Measurements from ENCODE around the gene DNAAF8.

Gene DNAAF8

DNA sequence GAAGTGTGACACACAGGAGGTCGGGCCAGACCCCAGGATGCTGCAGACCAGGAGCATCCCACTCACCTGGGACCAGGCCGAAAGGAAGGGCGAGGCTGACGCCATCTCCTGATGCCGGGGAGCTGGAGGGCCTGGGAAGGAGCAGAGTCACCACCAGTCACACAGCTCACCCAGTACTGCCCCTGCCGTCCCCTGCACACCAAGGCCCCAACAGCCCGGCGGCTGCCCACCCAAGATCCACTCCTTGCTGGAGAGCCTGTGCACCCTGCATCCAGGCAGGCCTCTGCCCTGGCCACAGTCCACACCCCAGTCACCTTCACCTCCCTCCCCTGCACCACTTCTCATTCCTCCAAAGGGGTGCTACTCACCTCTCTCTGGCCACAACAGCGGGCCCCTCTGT, 27.9 kb downstream of the DNAAF8 start:
- Histone ChIP-seq H3K4me1 (peaks cover 34% of the 10 kb centered on the region), H4K20me1 (peaks cover 49% of the 10 kb centered on the region; the same call in 1 of the 2 replicates), H3K4me3 (no peak overlapping the region), H3K27ac (no peak overlapping the region), H3K4me2 (peak overlapping the region; percentile 21), H3K27me3 (no peaks in the 10 kb centered on the region), H3K9me3 (no peaks in the 10 kb centered on the region), H3K36me3 (peaks cover 83% of the 10 kb centered on the region), H3K9ac (0 out of 2 replicates have a peak overlapping the region, but pooled peaks have one; percentile 30)
- no peak for TF ChIP-seq Cebpa-rat (IDR thresholded peaks at IDR 0.05)

DNA sequence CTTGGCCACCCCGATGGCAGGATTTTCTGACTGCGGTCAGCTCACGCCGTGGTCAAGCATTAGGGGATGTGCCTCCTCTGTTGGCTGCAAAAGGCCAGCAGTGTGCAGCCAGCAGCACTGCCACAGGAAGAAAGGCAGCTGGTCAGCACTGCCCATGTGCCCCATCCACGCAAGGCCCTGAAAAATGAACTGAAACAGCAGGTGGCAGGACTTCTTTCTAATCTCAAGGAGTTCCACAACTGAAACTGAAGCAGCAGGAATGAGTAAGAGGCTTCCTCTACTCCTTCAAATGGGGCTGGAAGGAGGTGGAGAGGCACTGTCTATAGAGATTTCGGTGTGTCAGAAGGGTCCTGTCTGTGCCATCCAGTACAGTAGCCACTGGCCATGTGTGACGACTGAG, 29.5 kb downstream of the DNAAF8 start:
- no peak overlapping the region for H3K27ac ChIP-seq
- no peak overlapping the region for H3K4me3 ChIP-seq
- peaks cover 49% of the 10 kb centered on the region; the same call in 1 of the 2 replicates for H4K20me1 ChIP-seq
- TF ChIP-seq Cebpa-rat (IDR thresholded peaks at IDR 0.05) = no peak
- H3K9me3 ChIP-seq = no peaks in the 10 kb centered on the region
- H3K4me1 ChIP-seq = peaks cover 47% of the 10 kb centered on the region
- 0 out of 2 replicates have a peak overlapping the region, but pooled peaks have one; percentile 4 for H3K9ac ChIP-seq
- no peak overlapping the region for H3K4me2 ChIP-seq
- no peaks in the 10 kb centered on the region for H3K27me3 ChIP-seq
- peaks cover 67% of the 10 kb centered on the region for H3K36me3 ChIP-seq

DNA sequence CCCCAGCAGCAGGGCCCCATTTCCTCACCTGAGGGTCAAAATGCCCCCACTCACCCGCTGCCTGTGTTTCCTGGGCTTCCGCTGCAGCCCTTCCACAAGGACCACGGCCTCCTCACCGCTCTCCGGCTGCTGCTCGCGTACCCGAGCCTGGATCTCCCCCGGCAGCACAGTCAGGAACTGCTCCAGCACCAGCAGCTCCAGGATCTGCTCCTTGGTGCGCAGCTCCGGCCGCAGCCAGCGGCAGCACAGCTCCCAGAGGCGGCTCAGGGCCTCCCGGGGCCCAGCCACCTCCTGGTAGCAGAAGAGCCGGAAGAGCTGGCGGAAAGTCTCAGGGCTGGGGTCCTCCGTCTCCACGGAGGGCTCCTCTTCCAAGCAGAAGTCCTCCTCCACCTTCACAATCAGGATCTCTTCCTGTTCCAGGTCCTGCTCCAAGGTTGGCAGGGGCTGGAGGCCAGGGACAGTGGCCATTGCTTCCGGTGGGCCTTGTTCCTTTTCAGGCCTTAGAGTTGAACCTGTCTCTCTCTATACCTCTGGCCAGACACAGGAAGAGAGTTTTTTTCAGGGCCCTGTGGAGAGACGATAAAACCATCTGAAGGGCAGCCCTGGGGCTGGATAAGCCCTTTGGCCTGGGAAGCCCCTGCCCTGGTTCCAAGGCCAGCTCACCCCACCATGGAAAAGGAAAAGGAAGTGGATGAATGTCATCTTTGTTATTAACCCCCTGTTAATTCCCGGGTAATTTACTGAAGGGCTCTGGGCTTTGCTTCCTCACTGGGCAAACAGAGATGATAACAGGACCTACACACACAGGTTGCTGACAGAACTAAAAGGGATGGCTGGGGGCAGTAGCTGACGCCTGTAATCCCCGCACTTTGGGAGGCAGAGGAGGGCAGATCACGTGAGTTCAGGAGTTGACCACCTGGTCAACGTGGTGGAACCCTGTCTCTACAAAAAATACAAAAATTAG, 31.5 kb downstream of the DNAAF8 start:
- peaks cover 40% of the 10 kb centered on the region; the same call in 1 of the 2 replicates for H4K20me1 ChIP-seq
- peak overlapping the region; percentile 90 for H3K27ac ChIP-seq
- H3K9me3 ChIP-seq = no peaks in the 10 kb centered on the region
- TF ChIP-seq Cebpa-rat (IDR thresholded peaks at IDR 0.05) = no peak
- peaks cover 47% of the 10 kb centered on the region for H3K36me3 ChIP-seq
- peak overlapping the region; percentile 93 for H3K4me3 ChIP-seq
- peak overlapping the region; percentile 96 for H3K9ac ChIP-seq
- H3K4me1 ChIP-seq = peaks cover 47% of the 10 kb centered on the region
- H3K27me3 ChIP-seq = no peaks in the 10 kb centered on the region
- H3K4me2 ChIP-seq = peak overlapping the region; percentile 91

DNA sequence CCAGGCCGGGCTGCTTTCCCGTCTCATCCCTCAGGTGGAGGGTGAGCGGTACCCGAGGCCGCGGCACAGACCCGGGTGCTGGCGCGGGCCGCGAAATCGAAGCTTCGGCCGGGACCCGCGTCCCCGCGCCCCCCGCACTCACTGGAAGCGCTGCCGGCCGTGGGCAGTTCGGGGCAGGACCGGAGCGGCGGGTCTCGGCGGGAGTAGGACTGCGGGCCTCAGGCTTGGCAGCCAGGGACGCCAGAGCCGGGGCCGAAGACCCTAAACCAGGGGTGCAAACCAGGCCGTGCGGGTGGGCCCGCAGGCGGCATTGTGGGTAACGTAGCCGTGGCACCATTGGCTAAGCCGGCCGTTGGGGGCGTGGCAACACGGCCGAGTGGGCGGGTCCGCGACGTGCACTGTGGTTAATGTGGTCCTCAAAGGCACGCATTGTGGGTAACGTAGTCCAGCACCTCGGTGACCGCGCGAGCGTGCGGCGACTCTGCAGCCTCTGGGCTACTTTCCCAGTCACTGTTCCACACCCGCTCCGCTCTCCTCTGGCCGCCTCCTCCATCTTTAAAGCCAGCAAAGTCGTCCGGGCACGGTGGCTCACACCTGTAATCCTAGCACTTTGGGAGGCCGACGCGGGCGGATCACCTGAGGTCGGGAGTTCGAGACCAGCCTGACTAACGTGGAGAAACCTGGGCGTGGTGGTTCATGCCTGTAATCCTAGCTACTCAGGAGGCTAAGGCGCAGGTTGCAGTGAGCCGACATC, 32.7 kb downstream of the DNAAF8 start, which contains the start of gene ZNF500:
Gene ZNF500 (minus strand): TSS at position 288 of the 754 bp plus-strand sequence. CDS start 1,184 bp downstream, outside the sequence.
- H3K27me3 ChIP-seq = no peaks in the 10 kb centered on the region
- H3K9ac ChIP-seq = peak within 1 kb of the TSS; percentile 96
- H3K27ac ChIP-seq = peak within 1 kb of the TSS; percentile 90
- H4K20me1 ChIP-seq = peaks cover 33% of the 10 kb centered on the region; the same call in 1 of the 2 replicates
- peaks cover 41% of the 10 kb centered on the region for H3K4me1 ChIP-seq
- peak within 1 kb of the TSS; percentile 93 for H3K4me3 ChIP-seq
- peaks cover 35% of the 10 kb centered on the region for H3K36me3 ChIP-seq
- H3K9me3 ChIP-seq = no peaks in the 10 kb centered on the region
- TF ChIP-seq Cebpa-rat (IDR thresholded peaks at IDR 0.05) = no peak
- peak within 1 kb of the TSS; percentile 91 for H3K4me2 ChIP-seq

DNA sequence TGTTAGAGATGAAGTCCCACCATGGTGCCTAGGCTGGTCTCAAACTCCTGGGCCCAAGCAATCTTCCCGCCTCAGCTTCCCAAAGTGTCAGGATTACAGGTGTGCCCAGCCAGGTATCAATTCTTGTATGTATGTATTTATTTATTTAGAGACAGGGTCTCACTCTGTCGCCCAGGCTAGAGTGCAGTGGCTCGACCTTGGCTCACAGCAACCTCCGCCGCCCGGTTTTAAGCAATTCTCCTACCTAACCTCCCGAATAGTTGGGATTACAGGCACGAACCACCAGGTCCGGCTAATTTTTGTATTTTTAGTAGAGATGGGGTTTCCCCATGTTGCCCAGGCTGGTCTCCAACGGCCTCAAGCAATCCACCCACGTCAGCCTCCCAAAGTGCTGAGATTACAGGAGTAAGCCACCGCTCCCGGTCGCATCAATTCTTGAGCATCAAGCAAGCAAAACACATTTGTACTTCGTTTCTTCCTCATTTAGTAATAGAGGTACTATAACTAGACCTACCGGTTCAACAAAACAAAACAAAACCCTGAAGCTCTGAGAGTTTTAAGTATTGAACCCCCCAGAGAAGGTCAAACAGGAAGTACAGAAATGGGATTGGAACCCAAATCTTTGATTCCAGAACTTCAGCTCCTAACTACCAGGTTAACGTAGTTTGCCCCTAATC, 33.7 kb downstream of the DNAAF8 start:
- Histone ChIP-seq H4K20me1 (peaks cover 24% of the 10 kb centered on the region; the same call in 1 of the 2 replicates), H3K9me3 (no peaks in the 10 kb centered on the region), H3K27me3 (no peaks in the 10 kb centered on the region), H3K36me3 (peaks cover 25% of the 10 kb centered on the region), H3K27ac (peak overlapping the region; percentile 38; the same call in 1 of the 2 replicates), H3K4me1 (peaks cover 31% of the 10 kb centered on the region), H3K9ac (peak overlapping the region; percentile 69), H3K4me2 (peak overlapping the region; percentile 91), H3K4me3 (peak overlapping the region; percentile 63)
- no peak for TF ChIP-seq Cebpa-rat (IDR thresholded peaks at IDR 0.05)

DNA sequence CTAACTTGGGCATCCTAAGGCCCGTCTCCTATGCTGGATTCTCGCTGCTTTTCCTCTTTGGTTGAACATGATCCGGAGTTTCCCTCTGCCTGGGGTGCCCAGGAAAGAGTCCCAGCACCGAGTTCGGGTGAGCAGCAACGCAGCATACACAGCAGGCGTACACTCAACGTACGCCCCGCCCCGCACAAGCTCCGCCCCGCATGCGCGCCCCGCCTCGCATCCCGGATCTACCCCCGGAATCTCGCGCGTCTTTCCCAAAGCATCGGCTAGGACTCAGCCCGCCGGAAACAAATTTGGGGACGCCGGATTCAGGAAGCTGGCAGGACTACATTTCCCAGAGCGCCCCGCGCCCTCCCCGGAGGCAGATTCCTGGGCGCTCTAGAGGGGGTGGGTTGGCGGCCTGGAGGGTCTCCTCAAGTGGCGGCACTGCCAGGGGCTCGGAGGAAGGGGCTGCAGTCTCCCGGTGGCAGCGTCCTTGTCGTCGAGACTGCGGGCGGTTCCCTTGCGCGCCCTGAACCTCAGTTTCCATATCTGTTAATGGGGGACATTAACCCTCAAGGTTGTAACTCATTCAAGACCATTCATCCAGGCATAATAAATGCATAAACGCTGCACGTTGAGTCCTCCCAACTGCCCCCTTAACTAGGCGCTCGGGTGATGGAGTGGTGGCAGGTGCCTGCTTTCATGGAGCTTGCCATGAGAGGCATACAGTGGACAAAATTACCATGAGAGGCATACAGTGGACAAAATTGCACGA, 34.4 kb downstream of the DNAAF8 start:
- Histone ChIP-seq H3K27ac (peak overlapping the region; percentile 38; the same call in 1 of the 2 replicates), H3K4me3 (peak overlapping the region; percentile 63), H3K4me1 (peaks cover 31% of the 10 kb centered on the region), H3K4me2 (peak overlapping the region; percentile 91), H3K9me3 (no peaks in the 10 kb centered on the region), H3K9ac (peak overlapping the region; percentile 69), H4K20me1 (peaks cover 18% of the 10 kb centered on the region; the same call in 1 of the 2 replicates), H3K36me3 (peaks cover 18% of the 10 kb centered on the region), H3K27me3 (no peaks in the 10 kb centered on the region)
- no peak for TF ChIP-seq Cebpa-rat (IDR thresholded peaks at IDR 0.05)

DNA sequence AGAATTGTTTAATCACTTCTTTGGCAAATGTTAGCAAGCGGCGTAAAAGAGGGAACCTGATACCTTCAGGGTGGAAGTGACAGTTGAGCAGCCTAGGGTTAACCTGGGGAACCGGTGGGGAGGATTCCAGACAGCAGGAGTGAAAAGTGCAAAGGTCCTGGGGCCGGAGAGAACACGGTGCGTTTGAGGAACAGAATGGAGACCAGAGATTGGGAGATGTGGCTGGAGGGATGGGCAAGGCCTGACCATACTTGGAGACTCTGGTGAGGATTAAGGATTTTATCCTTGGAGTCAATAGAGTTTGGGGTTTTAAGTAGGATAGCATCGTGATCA, 34.9 kb downstream of the DNAAF8 start:
- H3K36me3 ChIP-seq = peaks cover 13% of the 10 kb centered on the region
- H3K4me2 ChIP-seq = no peak overlapping the region; the same call in 1 of the 2 replicates
- no peaks in the 10 kb centered on the region for H3K27me3 ChIP-seq
- no peaks in the 10 kb centered on the region for H3K9me3 ChIP-seq
- TF ChIP-seq Cebpa-rat (IDR thresholded peaks at IDR 0.05) = no peak
- H3K9ac ChIP-seq = no peak overlapping the region
- H3K4me1 ChIP-seq = peaks cover 31% of the 10 kb centered on the region
- H3K4me3 ChIP-seq = peak overlapping the region; percentile 63; the same call in 1 of the 2 replicates
- no peak overlapping the region for H3K27ac ChIP-seq
- peaks cover 14% of the 10 kb centered on the region; the same call in 1 of the 2 replicates for H4K20me1 ChIP-seq

DNA sequence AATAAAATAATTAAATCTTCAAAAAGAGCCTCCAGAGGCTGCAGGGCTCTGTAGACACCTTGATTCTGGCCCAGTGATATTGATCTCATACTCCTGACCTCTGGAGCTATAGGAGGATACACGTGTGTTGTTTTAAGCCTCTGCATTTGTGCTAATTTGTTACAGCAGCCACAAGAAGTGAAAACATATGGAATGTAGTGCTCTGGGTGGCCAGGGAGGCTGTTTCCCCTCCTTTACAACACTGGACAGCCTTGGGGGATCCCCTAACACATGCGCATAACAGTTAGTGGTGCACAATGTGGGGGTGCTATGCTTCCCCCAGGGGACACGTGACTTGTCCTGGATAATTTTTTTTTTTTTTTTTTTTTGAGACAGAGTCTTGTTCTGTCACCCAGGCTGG, 37.3 kb downstream of the DNAAF8 start:
- no peaks in the 10 kb centered on the region for H3K27me3 ChIP-seq
- no peaks in the 10 kb centered on the region for H3K9me3 ChIP-seq
- H3K27ac ChIP-seq = no peak overlapping the region
- peaks cover 13% of the 10 kb centered on the region for H3K4me1 ChIP-seq
- no peak for TF ChIP-seq Cebpa-rat (IDR thresholded peaks at IDR 0.05)
- no peaks in the 10 kb centered on the region for H3K36me3 ChIP-seq
- no peak overlapping the region for H3K4me2 ChIP-seq
- no peak overlapping the region for H3K9ac ChIP-seq
- no peaks in the 10 kb centered on the region for H4K20me1 ChIP-seq
- no peak overlapping the region for H3K4me3 ChIP-seq
